NCI-H187 (cell line): ENCODE measurements around the gene PCBP3.
"Not testable (repeated sequence)": the region's sequence is repeated elsewhere in the genome, so short reads cannot be mapped to it uniquely, and the experiment has no call there.

ENCODE experiments used
- DNase-seq, 2 experiments: peaks; one replicate each; lab custom pipeline; 2025; lab: John Stamatoyannopoulos, UW

The PCBP3 gene

DNA sequence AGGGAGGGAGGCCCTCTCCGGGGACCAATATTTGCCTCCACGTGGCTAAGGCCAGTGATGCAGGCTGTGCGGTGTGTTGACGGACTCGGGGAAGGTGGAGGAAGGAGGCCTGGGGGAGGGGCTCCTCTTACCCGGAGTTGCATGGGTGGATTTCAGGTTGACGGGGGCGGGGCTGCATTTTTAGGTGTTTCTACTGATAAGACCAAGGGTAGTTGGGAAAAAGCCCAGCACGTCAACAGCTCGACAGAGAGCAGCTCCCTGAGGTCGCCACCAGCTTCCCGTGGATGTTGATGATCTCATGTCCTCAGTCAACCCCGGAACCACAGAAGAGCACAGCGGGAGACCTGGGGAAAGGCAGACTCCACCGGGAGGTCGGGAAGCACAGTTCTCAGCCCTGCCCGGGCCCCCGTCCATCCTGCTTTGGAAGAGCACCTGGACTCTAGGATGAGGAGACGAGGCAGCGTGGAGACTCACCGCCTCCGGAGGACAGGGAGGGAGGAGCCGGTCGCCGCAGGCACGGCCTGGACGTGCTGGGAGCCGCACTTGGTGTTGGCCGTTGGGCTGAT lies 305.1 kb downstream of the PCBP3 start:
- no peak for DNase-seq

GRCh38 chr21:45949928-45950739 lies 306.6 kb downstream of the PCBP3 start:
- no peak for DNase-seq

DNA sequence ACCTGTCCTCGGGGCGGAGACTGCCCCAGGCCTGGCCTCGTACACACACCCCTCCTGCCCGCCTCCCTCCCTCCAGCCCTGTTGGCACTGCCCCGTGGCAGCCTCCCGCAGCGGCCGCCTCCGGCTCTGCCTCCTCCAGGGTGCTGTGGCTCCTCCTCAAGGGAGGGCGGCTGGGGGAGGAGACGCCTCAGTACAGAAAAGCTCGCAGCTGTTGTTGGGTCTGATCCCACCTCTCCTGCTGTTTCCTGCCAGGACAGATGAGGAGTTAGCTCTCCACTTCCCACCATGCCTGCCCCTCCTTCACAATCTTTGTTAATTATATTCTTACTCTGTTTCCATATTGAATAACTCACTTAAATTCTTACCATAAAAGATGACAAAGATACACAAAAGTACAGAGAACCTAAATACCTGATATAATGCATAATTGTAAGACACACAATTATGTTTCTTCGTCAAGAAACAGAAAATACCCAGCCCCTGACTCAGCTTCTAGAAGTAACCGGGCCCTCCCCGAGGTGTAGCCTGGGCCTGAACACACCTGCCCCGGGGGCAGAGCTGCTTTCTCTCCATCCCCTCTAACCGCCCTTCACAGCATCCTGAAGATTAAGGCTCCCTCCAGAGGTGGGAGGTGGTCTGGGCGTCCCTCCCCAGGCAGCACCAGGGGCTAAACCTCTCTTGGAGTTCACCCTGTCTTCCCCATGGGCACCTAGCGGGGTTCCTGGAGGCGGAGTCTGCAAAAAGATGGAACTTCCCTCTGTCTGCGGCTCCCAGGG lies 307.4 kb downstream of the PCBP3 start:
- DNase-seq = no peak

GRCh38 chr21:45951676-45952075 lies 308.2 kb downstream of the PCBP3 start:
- no peak for DNase-seq

- not testable (repeated sequence) for DNase-seq
These were observed 309.0 kb downstream of the PCBP3 start for GRCh38 chr21:45952527-45952926.

DNA sequence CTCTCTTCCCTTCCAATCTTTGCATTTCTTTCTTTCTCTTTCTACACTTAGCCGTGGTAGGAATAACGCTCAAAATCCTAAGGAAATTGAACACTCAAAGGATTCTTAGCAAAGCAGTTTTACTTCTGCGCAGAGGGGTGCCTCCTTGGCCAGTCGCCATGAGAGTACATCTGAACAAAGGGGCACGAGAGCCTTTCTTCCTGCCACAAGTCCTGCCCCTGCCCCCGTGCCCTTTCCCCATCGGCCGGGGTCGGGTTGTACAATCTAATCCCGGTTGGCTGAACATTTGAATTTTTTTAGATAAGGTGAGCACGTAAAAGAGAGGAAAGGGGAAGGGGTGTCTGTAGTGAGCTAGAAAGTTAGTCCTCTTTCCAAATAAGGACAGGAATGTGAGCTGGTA lies 309.4 kb downstream of the PCBP3 start:
- DNase-seq = no peak

DNA sequence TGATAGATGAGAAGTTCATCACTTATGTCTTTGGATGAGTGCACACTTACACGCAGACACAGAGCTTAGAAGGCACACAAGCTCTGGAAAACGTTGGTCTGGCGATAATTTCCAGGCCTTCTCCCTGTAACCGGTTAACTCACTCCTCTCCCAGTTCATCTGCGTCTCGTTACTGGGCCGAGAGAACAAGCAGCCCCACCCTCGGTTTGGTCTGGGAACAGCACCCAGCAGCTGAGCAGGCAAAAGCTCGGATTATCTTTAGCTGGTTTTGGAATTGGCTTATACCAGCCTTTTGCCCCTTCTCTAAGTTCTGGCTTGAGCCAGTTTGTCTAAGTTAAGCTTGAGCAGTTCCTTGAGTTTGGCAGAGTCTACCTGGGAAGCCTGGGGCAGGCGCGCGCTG lies 310.7 kb downstream of the PCBP3 start:
- DNase-seq = no peak

DNA sequence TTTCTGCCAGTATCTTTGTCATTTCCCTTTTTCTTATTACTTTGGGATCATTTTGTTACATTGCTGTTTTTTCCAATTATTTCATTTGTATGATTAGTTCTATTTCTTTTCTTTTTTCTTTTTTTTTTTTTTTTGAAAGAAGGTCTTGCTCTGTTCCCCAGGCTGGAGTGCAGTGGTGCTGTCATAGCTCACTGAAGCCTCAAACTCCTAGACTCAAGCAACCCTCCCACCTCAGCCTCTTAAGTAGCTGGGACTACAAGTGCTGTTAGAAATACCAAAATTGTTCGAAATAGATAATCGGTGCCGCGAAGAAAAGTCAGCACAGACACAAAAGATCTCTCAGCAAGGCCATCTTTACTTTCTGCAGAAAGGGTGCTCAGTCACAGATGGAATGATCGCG lies 311.4 kb downstream of the PCBP3 start:
- DNase-seq = no peak

DNA sequence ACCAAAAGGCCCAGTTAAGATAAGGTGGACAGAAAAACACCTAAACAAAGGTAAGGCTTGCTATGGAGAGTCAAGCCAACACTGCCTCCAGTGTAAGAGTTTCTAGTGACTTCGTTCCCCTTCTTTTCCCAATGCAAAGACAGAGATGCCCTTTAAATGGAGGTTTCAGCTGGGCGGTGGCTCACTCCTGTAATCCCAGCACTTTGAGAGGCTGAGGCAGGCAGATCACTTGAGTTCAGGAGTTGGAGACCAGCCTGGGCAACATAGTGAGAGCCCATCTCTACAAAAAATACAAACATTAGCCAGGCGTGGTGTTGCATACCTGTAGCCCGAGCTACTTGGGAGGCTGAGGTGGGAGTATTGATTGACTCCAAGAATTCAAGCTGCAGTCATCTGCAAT lies 314.0 kb downstream of the PCBP3 start:
- no peak for DNase-seq

DNA sequence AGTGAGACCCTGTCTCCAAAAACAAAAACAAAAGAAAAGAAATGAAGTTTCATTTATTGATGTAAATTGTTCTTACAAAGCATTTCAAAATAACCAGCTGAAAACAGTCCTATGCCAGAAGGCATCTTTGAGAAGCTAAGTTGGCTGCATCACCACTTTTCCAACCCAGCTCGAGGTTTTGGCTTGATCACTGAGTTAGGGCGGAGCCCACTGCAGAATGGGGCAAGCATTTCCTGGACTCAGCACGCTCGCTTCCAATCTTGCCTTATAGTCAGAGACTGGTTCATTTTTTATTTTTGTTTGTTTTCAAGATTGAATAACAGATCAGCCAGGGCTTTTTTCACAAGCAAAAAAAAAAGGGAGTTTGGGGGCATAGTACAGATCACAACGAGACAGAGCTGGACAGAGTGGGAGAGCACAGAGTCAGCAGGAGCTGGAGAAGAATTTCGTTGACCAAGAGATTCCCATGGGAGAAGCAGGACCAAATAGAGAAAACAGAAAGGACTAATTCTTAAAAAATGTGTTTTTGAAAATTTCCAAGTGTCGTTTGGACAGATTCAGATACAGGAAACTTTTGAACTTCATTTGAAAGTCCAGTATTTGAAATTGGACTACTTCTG lies 314.6 kb downstream of the PCBP3 start:
- no peak for DNase-seq

DNA sequence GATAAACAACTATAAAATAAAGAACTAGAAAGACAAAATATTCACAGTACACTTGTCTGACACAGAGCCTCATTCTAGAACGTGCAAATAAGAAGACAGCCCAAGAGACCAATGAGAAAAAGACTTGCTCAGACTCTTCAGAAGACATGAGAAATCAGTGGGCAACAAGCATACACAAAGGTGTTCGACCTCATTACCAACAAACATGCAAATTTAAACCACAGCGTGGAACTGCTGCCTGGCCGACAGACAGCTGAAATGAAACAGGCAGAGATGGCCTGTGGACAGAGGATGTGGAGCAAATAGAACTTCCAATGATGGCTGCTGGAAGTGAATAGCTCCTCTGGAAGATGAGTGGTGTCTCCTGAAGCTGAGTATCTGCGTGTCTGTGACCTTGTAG lies 315.7 kb downstream of the PCBP3 start:
- DNase-seq = no peak

- no peak for DNase-seq
These were observed 316.4 kb downstream of the PCBP3 start for GRCh38 chr21:45959779-45960390.

DNA sequence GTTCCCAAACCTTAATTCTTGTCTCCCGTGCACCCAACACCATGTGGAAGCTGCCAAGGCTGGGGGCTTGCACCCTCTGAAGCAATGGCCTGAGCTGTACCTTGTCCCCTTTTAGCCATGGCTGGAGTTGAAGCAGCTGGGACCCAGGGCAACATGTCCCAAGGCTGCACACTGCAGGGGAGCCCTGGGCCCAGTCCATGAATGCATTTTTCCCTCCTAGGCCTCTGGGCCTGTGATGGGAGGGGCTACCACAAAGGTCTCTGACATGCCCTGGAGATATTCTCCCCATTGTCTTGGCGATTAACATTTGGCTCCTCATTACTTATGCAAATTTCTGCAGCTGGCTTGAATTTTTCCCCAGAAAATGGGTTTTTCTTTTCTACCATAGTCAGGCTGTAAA lies 317.9 kb downstream of the PCBP3 start:
- DNase-seq = not testable (repeated sequence)

GRCh38 chr21:45962531-45963231 lies 319.2 kb downstream of the PCBP3 start:
- DNase-seq = no peak

- no peak for DNase-seq
These were observed 319.7 kb downstream of the PCBP3 start for GRCh38 chr21:45963232-45963570.

GRCh38 chr21:45964649-45965048 lies 321.1 kb downstream of the PCBP3 start:
- DNase-seq = no peak

DNA sequence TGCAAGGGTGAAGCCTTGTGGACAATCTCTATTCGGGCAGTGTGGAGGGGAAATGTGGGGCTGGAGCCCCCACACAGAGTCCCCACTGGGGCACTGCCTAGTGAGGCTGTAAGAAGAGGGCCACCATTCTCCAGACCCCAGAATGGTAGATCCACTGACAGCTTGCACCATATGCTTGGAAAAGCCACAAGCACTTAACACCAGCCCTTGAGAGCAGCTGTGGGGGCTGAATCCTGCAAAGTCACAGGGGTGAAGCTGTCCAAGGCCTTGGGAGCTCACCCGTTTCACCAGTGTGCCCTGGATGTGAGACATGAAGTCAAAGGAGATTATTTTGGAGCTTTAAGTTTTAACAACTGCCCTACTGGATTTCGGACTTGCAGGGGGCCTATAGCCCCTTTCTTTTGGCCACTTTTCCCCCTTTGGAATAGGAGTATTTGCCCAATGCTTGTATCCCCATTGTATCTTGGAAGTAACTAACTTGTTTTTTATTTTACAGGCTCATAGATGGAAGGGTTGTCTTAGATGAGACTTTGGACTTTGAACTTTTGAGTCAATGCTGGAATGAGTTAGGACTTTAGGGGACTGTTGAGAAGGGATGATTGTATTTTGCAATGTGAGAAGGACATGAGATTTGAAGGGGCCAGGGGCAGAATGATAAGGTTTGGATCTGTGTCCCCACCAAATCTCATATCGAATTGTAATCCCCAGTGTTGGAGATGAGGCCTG lies 321.7 kb downstream of the PCBP3 start:
- DNase-seq = no peak

GRCh38 chr21:45966791-45967394 lies 323.4 kb downstream of the PCBP3 start:
- no peak for DNase-seq

GRCh38 chr21:45969921-45970673 lies 326.6 kb downstream of the PCBP3 start:
- DNase-seq = no peak
